Right ventricle myocardium inferior (tissue), 1 donor: ENCODE data around the gene RPTOR. TPM values are rescaled to one million over a fixed set of nuclear protein-coding genes. Genes with fewer than 3 reads are reported as not detected.

Source experiments
- ATAC-seq: fragments of 200-7000 bp; cut with Tn5 transposase; one replicate; pipeline ENCODE4 v1.9.1; 2020; ENCODE audit warnings: mild to moderate bottlenecking, moderate library complexity
- DNase-seq: peaks from one replicate; pipeline ENCODE4 v3.0.0; 2021; ENCODE audit errors: missing footprints
- intact Hi-C: fragments of 100-400 bp; cut with DNase I; formaldehyde crosslinking; loops from one replicate; pipeline ENCODE4 v1.11.0; 2022
- total RNA-seq: library from RNA; stranded (reverse); fragmentation: NEBNext Ultra II Directional; extraction: Animal tissue kit (Norgen Biotek cat#: 25700); gene quantifications from one replicate; pipeline ENCODE4 v1.2.1, GENCODE V29; 2021
- donor health status: DM: no; HTN: yes; CAD: no; lungs with severe emphysema.

Gene RPTOR
- total RNA-seq, 1 donor from 2014 or later, result 18.8 TPM

GRCh38 chr17:80774146-80774545, 229.5 kb downstream of the RPTOR start:
- intact Hi-C loops, result no loop called here
- DNase-seq (no peak), ATAC-seq (no peak)

DNA sequence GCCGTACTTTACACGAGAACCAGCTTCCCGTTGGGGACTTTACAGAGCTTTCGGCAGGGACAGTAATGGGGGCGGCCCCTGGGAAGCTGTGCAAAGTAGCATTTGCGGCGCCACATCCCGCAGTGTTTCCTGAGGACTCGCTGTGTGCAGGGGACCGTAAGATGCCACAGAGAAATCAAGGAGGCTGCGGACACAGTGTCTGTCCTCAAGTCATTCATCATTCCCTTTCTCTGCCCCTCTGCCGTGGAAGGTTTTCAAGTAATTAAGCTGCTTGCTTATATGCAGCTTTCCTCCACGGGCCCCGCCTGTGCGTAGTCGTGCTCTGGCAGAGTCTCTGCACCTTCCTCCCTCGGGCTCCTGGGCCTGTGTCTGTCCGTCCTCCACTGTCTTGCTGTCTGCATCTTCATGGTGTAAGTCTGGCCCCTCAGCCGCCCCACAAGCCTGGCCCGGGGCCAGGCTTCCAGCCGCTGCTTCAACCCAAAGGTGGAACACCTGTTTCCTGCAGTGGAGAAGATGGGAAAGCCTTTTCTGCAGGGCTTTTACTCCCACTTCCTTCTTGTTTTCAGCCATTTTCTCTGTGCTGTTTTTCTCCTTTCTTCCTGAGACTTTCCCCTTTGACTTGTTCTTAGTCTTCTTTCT, 230.1 kb downstream of the RPTOR start:
- DNase-seq (no peak), ATAC-seq (no peak)
- intact Hi-C loops, result no loop called here

DNA sequence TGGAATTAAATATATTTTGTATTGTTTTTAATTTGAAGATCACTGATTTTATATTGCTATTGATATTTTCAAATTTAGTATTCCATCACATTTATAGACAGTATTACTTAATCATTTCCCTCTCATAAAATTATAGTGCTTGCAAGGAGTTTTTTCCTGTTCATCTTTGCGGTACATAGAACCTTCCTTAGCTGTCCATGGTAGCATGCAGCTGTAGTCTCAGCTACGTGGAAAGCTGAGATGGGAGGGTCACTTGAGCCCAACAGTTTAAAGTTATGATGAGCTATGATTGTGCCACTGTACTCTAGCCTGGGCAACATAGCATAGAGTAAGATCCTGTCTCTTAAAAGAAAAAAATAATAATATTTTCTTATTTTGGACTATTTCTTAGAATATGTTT, 231.2 kb downstream of the RPTOR start:
- intact Hi-C loops, result no loop called here
- no peak for ATAC-seq
- DNase-seq, result no peak

DNA sequence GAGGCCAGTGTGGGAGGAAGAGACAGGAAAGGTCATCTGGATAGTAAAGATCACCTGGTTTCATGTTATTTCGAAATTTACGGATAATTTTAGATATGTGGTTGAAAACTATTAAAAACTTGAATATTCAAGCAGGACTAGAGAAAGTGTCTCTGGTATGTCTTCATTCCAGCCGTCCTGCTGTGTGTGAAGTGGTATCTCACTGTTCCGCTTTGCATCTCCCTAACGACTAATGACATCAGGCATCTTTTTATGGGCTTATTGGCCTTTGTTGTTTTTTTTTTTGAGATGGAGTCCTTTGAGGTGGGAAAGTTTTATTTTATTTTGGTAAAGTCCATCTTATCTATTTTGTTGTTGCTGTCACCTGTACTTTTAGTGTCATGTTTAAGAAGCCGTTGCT, 232.6 kb downstream of the RPTOR start:
- ATAC-seq, result no peak
- no peak for DNase-seq
- intact Hi-C loops, result no loop called here

- intact Hi-C loops, result no loop called here
- no peak for DNase-seq
- ATAC-seq, result no peak
Measured at GRCh38 chr17:80778716-80779115, 234.1 kb downstream of the RPTOR start.

DNA sequence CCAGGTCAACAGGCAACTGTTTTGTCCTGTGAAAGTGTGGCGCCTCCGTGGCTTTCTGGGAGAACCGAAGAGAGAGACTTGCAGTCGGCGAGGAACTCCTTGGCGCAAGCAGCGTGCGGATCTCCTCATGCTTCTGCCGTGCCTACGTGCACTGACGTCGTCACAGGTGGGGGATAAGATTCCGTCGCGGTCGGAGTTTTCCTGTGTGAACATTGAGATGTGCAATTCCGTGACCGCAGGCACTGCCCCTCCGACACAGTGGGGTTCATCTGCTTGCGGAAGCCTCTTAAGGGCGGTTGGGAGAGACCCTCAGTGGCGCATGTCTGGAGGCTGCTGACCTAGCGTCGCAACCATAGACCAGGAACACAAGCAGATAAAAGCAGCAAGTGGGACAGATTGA, 234.7 kb downstream of the RPTOR start:
- intact Hi-C loops, result no loop called here
- ATAC-seq, result no peak
- no peak for DNase-seq

DNA sequence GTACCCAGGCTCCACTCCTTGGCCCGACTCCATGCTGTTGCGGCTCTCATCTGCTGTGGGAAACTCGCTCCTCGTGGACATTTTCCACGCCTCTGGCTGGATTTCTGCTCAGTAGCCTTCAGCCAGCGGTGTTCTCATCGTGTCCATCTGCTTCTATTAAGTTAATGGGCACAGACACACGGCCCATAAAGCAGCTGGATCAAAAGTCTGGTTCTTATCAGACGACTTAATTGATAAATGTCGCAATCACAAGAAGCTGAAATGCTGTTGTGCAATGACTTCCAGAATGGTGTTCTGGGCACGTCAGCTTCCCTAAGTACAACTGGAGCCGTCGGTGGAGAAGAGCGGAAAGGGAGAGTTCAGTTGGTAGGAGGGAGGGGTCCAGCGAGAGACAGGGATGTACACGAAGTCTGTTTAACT, 235.3 kb downstream of the RPTOR start:
- intact Hi-C loops, result no loop called here
- no peak for DNase-seq
- peak; percentile 85 for ATAC-seq

GRCh38 chr17:80780381-80781198, 236.0 kb downstream of the RPTOR start:
- ATAC-seq (no peak), DNase-seq (no peak)
- intact Hi-C loops, result no loop called here

DNA sequence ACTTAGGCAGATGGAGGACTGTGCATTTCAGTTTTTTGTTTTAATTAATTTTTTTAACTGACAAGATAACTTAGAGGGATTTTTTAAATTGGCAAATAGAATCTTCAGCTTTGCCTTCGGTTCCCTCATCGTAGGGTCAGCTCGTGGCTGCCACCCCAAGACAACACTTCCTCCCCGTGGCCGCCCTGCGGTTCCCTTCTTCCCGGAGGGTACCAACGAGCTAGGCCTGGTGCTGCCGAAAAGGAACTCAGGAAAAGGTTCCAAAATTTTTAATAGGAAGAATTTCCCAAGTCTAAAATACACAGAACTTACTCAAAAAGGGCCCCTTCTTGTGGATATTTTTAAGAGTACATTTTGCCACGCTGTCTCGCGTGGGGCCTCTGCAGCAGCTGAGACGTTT, 236.6 kb downstream of the RPTOR start:
- intact Hi-C loops, result no loop called here
- ATAC-seq (no peak), DNase-seq (peak; percentile 84)

DNA sequence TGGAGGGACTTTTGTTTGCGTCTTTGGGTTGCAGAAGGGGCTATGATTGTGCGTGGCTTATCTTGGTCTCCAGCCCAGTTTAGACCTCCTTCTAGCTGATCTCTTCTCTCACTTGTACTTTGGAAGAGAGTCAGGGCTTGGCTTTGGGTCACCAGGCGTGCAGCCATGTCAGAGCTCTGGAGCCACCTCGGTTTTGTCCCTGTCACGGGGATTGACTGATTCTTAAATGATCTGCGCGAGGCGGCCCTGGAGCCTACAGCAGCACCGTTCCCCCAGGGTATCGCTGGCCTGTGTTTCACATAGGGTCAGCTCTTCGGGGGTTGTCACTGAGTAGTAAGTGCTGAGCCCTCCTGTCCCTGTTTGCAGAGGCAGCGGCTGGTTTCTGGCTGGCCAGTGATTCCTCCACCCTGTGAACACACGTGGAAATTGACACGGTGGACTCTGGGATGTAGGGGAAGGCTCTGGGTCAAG, 237.2 kb downstream of the RPTOR start:
- ATAC-seq (no peak), DNase-seq (no peak)
- intact Hi-C loops, result no loop called here

DNA sequence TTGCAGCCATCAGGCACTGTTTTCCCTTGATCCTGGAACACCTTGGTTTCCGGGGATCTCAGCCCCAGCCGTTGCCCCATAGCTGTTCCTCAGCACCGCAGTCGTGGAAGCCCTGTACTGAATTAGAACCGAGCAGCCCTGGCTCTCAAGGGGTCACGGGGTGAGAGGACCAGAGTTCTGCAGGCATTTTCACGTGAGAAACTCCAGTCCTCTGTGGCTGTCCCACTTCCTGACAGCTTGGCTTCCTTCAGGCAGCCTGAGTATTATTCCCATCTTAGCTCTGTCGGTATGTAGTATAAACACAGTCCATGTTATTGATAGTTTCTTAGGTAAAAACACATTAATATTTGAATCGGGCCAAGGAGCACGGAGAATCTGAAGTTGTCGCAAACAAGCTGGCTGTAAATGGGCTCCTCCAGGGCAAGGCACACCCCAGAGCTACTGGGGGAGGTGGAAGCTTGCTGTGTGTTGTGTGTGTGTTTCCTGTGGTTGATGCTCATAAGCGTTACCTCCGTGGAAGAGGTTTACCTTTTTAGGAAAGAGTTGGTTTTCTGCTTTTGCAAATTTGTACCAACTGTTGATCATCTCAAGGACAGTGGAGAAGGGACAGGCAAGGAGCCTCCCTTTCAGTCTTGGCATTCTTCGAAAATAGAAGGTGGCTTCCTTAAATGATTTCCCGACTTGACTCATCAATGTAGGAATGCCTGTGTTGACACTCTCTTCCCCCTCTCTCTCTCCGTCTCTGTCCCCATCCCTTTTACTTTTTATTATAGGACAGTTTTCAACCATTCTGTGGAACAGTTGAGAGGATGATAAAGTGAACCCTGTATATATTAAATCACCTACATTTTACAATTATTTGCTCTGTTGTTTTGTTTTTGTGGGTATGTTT, 238.1 kb downstream of the RPTOR start:
- ATAC-seq (no peak), DNase-seq (no peak)
- intact Hi-C loops, result no loop called here

- no peak for DNase-seq
- intact Hi-C loops, result no loop called here
- ATAC-seq, result no peak
Measured at GRCh38 chr17:80783486-80783885, 238.8 kb downstream of the RPTOR start.

GRCh38 chr17:80783971-80784370, 239.3 kb downstream of the RPTOR start:
- no peak for DNase-seq
- intact Hi-C loops, result no loop called here
- no peak for ATAC-seq

- ATAC-seq, result no peak
- DNase-seq, result no peak
- intact Hi-C loops, result loop anchor here (5.0 kb wide), 1 partner anchor 47 kb away; no protein-coding TSS in a partner anchor
Measured at GRCh38 chr17:80785477-80786178, 241.0 kb downstream of the RPTOR start.

DNA sequence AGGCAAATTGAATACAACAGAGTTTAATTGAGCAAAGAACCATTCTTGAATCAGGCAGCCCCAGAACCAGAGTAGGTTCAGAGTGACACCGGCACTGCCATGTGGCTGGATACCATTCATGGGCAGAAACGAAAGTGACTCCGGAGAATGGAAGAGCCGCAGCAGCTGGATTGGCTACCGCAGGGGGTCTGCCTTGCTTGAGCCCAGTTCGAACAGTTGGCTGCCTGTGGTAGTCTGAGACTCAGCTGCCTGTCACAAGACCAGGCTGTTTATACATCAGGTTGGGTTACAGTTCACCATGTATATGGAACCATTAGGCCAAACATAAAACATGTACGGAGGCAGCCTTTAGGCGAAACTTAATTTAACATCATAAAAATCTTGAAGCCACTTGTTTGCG, 241.8 kb downstream of the RPTOR start:
- ATAC-seq, result no peak
- no peak for DNase-seq
- intact Hi-C loops, result loop anchor here (5.0 kb wide), 1 partner anchor 46 kb away; no protein-coding TSS in a partner anchor

DNA sequence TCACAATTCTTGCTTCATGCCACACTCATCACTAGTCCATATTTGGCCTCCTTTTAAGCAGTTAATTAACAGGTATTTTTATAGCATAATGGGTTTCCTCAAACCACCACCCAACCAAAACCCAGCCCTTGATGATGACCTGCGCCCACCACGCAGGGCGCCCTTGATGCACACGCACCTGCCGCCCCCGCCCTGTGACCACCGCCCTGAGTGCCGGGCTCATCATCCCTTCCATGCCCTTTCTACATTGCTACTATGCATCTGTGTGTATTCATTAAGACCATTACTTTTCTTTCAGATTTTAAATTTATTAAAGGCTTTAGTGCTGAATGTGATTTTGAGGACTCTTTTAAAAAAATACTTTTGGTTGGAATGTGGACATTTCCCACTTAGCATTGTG, 242.2 kb downstream of the RPTOR start:
- intact Hi-C loops, result loop anchor here (5.0 kb wide), 1 partner anchor 45 kb away; no protein-coding TSS in a partner anchor

GRCh38 chr17:80787881-80788280, 243.2 kb downstream of the RPTOR start:
- intact Hi-C loops, result loop anchor here (5.0 kb wide), 1 partner anchor 44 kb away; no protein-coding TSS in a partner anchor
- no peak for DNase-seq
- no peak for ATAC-seq

More for the DNA sequence above, 242.2 kb downstream of the RPTOR start:
- ATAC-seq (no peak), DNase-seq (no peak)

DNA sequence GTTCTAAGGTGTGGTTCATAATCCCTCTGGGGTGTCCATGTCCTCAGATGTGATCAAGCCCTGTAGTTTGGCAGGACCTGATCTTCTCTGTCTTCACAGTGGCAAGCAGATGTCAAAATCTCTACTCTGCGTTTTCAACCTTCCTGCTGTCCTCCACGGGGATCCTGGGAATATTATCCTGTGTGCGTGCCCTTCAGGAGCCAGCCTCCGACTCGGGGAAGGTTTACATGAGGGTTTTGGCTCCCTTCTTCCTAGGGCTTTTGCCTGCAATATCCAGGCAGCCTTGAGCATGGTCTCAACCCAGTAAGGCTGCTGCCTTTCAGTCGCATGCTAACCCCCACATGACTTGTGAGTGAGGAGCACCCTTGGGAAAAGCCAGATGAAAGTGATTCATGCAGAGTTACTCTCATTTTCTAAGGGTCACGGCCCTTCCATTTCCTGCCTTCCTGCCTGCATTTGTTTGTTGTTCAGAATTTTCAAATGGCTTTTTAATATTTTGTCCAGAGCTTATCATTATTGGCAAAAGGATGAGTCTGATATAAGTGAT, 244.8 kb downstream of the RPTOR start:
- DNase-seq (no peak), ATAC-seq (peak; percentile 79)
- intact Hi-C loops, result loop anchor here (5.0 kb wide), 1 partner anchor 43 kb away; no protein-coding TSS in a partner anchor
